IMR-90 (cell line): ENCODE results near the gene SNX1. TPM values are rescaled to one million over a fixed set of nuclear protein-coding genes. Genes with fewer than 3 reads are reported as not detected.
"Not testable (repeated sequence)": the region's sequence is repeated elsewhere in the genome, so short reads cannot be mapped to it uniquely, and the experiment has no call there.

Experiments used
- ATAC-seq: fragments of 200-7000 bp; cut with Tn5 transposase; 2 replicates; pipeline ENCODE4 v1.9.1; 2020; ENCODE audit warnings: low read depth, mild to moderate bottlenecking, moderate library complexity
- BruUV-seq: library from RNA; stranded (reverse); fragments of 400-500 nt; replicated peaks from 2 replicates; lab custom pipeline; 2021; lab: Mats Ljungman, UMichigan
- CTCF ChIA-PET: fragments of 300-600 bp; formaldehyde crosslinking; extraction: SDS; loops from one replicate; lab custom pipeline; 2021; ENCODE audit warnings: antibody characterized with exemption; lab: Yijun Ruan, JAX
- POLR2A ChIA-PET: fragments of 300-600 bp; sonication (Branson Sonifier 250); formaldehyde crosslinking; loops from one replicate; lab custom pipeline; 2022; ENCODE audit warnings: antibody characterized with exemption; ENCODE audit not compliant: unreplicated experiment; lab: Charles Lee
- DNase-seq: peaks from one replicate; pipeline ENCODE4 v3.0.0; 2013
- H2AFZ ChIP-seq: replicated peaks from 2 replicates; pipeline ENCODE3; 2013; ENCODE audit warnings: low read length, mild to moderate bottlenecking; ENCODE audit not compliant: poor library complexity
- H2AK5ac ChIP-seq: 2 replicates; pipeline ENCODE4 v1.6.1; 2013; ENCODE audit warnings: low read depth, low read length, inconsistent platforms
- H2AK9ac ChIP-seq: replicated peaks from 2 replicates; pipeline ENCODE3; 2013; ENCODE audit warnings: mild to moderate bottlenecking, low read depth, low read length, moderate library complexity; ENCODE audit not compliant: poor library complexity
- H2BK120ac ChIP-seq: 2 replicates; pipeline ENCODE4 v1.6.1; 2013; ENCODE audit warnings: low read depth, low read length, inconsistent platforms
- H2BK15ac ChIP-seq: 3 replicates; pipeline ENCODE4 v1.6.1; 2013; ENCODE audit warnings: low read depth, low read length, inconsistent platforms
- H2BK20ac ChIP-seq: 2 replicates; pipeline ENCODE4 v1.6.1; 2013; ENCODE audit warnings: low read depth, mild to moderate bottlenecking, inconsistent platforms, low read length, moderate library complexity
- H2BK5ac ChIP-seq: 2 replicates; pipeline ENCODE4 v1.6.1; 2013; ENCODE audit warnings: mild to moderate bottlenecking, low read depth, low read length, inconsistent platforms; ENCODE audit not compliant: poor library complexity, severe bottlenecking
- H3K14ac ChIP-seq: replicated peaks from 2 replicates; pipeline ENCODE4 v1.6.1; 2013; ENCODE audit warnings: low read depth, low read length, inconsistent platforms
- H3K18ac ChIP-seq: 2 replicates; pipeline ENCODE4 v1.6.1; 2013; ENCODE audit warnings: low read depth, low read length, control low read depth
- H3K23ac ChIP-seq: 2 replicates; pipeline ENCODE4 v1.6.1; 2013; ENCODE audit warnings: low read depth, low read length, inconsistent platforms
- H3K27ac ChIP-seq: 2 replicates; pipeline ENCODE4 v1.5.1; 2013; ENCODE audit warnings: mild to moderate bottlenecking, control low read depth, low read length; ENCODE audit not compliant: insufficient read depth
- H3K27me3 ChIP-seq: 2 replicates; pipeline ENCODE4 v1.6.1; 2013; ENCODE audit warnings: low read length; ENCODE audit not compliant: control insufficient read depth, insufficient read depth
- H3K36me3 ChIP-seq: 2 replicates; pipeline ENCODE4 v1.6.1; 2013; ENCODE audit warnings: low read length, mixed read lengths; ENCODE audit not compliant: control insufficient read depth, insufficient read depth
- H3K4ac ChIP-seq: 2 replicates; pipeline ENCODE4 v1.6.1; 2013; ENCODE audit warnings: low read depth, low read length, inconsistent platforms
- H3K4me1 ChIP-seq: 2 replicates; pipeline ENCODE4 v1.6.1; 2013; ENCODE audit warnings: low read length, mixed read lengths; ENCODE audit not compliant: control insufficient read depth, insufficient read depth
- H3K4me2 ChIP-seq: 2 replicates; pipeline ENCODE4 v1.6.1; 2013; ENCODE audit warnings: low read depth, mild to moderate bottlenecking, control low read depth, low read length, moderate library complexity
- H3K4me3 ChIP-seq: 2 replicates; pipeline ENCODE4 v1.5.1; 2013; ENCODE audit warnings: low read depth, mild to moderate bottlenecking, control low read depth, low read length, moderate library complexity; ENCODE audit not compliant: insufficient read depth
- H3K56ac ChIP-seq: 2 replicates; pipeline ENCODE4 v1.6.1; 2013; ENCODE audit warnings: low read length, inconsistent platforms; ENCODE audit not compliant: insufficient read depth; ENCODE audit errors: extremely low read depth
- H3K79me1 ChIP-seq, 2 experiments: 2 replicates each; pipeline ENCODE4 v1.6.1; 2013; ENCODE audit warnings: low read length in 2 of 2, inconsistent platforms in 1 of 2, low read depth in 1 of 2
- H3K9ac ChIP-seq: 2 replicates; pipeline ENCODE4 v1.6.1; 2013; ENCODE audit warnings: low read depth, low read length, control low read depth
- H3K9me1 ChIP-seq: 2 replicates; pipeline ENCODE4 v1.6.1; 2013; ENCODE audit warnings: low read length, inconsistent platforms; ENCODE audit not compliant: insufficient read depth
- H3K9me3 ChIP-seq: 2 replicates; pipeline ENCODE4 v1.6.1; 2013; ENCODE audit warnings: low read length; ENCODE audit not compliant: control insufficient read depth, insufficient read depth
- H4K20me1 ChIP-seq: 2 replicates; pipeline ENCODE4 v1.6.1; 2013; ENCODE audit warnings: low read length, inconsistent platforms; ENCODE audit not compliant: insufficient read depth
- H4K5ac ChIP-seq: 2 replicates; pipeline ENCODE4 v1.6.1; 2013; ENCODE audit warnings: mild to moderate bottlenecking, low read depth, low read length, control low read depth
- H4K8ac ChIP-seq, 2 experiments: 2 replicates each; pipeline ENCODE4 v1.6.1; 2013; ENCODE audit warnings: low read depth in 2 of 2, low read length in 2 of 2, control low read depth in 1 of 2, inconsistent platforms in 1 of 2
- H4K91ac ChIP-seq: 2 replicates; pipeline ENCODE4 v1.6.1; 2013; ENCODE audit warnings: low read depth, low read length, inconsistent platforms; ENCODE audit not compliant: insufficient read depth
- MXI1 ChIP-seq: IDR thresholded peaks from 2 replicates; pipeline ENCODE4 v1.6.1; 2012; ENCODE audit warnings: low read depth, mild to moderate bottlenecking, low read length, moderate library complexity, borderline replicate concordance
- RCOR1 ChIP-seq: IDR thresholded peaks from 2 replicates; pipeline ENCODE4 v1.6.1; 2012; ENCODE audit warnings: mild to moderate bottlenecking, low read length, improper control_type of control experiment; ENCODE audit not compliant: insufficient replicate concordance
- WGBS, 2 experiments: methylation state at CpG; one replicate each; pipeline versions ENCODE4 v1.1.5 to v1.1.7; 2013; ENCODE audit warnings: missing lambda C conversion rate in 2 of 2; ENCODE audit not compliant: insufficient read length in 1 of 2; ENCODE audit errors: extremely low coverage in 2 of 2; 5-methylcytosine and 5-hydroxymethylcytosine counted together
- dilution Hi-C: fragments of 300-500 bp; cut with HindIII; formaldehyde crosslinking; loops from one replicate; pipeline ENCODE4 v1.14.3; 2018; ENCODE audit warnings: low sequenced_read_pairs; ENCODE audit not compliant: unreplicated experiment
- in situ Hi-C: fragments of 300-500 bp; cut with MboI; formaldehyde crosslinking; loops from 3 replicates; pipeline ENCODE4 v1.14.3; 2019; ENCODE audit warnings: low sequenced_read_pairs, inconsistent platforms, mixed read lengths
- intact Hi-C: fragments of 100-400 bp; cut with micrococcal nuclease; formaldehyde crosslinking; loops from 2 replicates; pipeline ENCODE4 v1.10.0; 2022
- polyA plus RNA-seq, 3 experiments: library from polyadenylated mRNA; depleted of rRNA; stranded (reverse); fragments of >200 nt; gene quantifications; 2 replicates each; pipeline ENCODE4 v1.2.3, GENCODE V29; 2012; ENCODE audit warnings: low replicate concordance in 1 of 3
- total RNA-seq: library from RNA; depleted of rRNA; stranded (reverse); fragments of >200 nt; gene quantifications from 2 replicates; pipeline ENCODE4 v1.2.3, GENCODE V29; 2012
- TF ChIP-seq, protein P1 (sequence below): fragments of 150-350 bp; IDR thresholded peaks from 2 replicates; pipeline ENCODE4 v1.6.1; 2016; ENCODE audit warnings: low read depth, mild to moderate bottlenecking, low read length, moderate library complexity, borderline replicate concordance

SNX1 gene
- total and polyA plus RNA-seq, 2 of the 4 experiments (the other 2 are of a cell fraction) = 35.3 to 72.3 TPM

DNA sequence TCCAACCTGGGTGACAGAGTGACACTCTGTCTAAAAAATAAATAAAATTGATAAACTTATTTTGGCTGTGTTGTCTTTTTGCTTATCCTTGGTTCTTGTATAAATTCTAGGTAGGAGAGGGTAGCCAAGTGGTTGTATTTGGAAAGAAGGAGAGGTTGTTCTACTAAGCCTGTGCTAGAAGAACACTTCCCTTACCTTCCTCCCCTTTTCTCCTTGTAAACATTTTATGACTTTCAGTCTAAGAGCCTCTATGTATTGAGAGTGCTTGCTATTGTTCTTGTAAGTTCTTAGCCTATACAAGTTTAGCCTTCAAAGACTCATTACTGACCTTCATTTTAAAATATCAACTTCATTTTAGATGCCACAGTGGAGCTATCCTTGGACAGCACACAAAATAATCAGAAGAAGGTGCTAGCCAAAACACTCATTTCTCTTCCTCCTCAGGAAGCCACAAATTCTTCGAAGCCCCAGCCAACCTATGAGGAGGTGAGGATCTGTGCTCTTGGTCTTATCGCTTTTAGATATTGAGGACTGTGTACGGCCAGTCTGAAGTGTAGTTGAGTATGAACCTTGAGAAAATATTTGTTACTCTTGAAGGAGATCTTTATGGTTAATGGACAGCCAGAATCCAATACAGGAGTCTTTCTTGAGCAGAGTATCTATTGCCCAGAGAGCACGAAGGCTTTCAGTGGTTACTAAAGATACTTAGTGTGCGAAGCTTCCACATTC is 22.1 kb downstream of the SNX1 start:
- POLR2A ChIA-PET = no interaction called here
- Histone ChIP-seq H4K20me1 (no peaks in the 10 kb centered on the region), H2BK15ac (no peak overlapping the region), H3K9me3 (no peaks in the 10 kb centered on the region), H2BK20ac (no peak overlapping the region), H3K4me3 (no peak overlapping the region), H3K18ac (no peak overlapping the region), H3K56ac (no peak overlapping the region), H3K36me3 (peaks cover 46% of the 10 kb centered on the region), H3K9me1 (peaks cover 3% of the 10 kb centered on the region; the same call in 1 of the 2 replicates), H4K5ac (no peak overlapping the region), H2AK5ac (no peak overlapping the region), H3K4me2 (no peak overlapping the region), H3K79me1 (peaks cover 22 to 32% of the 10 kb centered on the region in 2 experiments), H3K4me1 (no peaks in the 10 kb centered on the region; the same call in 1 of the 2 replicates), H4K8ac (no peak overlapping the region), H3K27ac (no peak overlapping the region), H3K9ac (no peak overlapping the region), H3K14ac (no peak overlapping the region), H3K27me3 (no peaks in the 10 kb centered on the region), H3K23ac (no peak overlapping the region), H4K91ac (no peak overlapping the region), H2AFZ (no peak overlapping the region), H2BK5ac (no peak overlapping the region), H2BK120ac (no peak overlapping the region), H2AK9ac (no peak overlapping the region), H3K4ac (no peak overlapping the region)
- 100% methylated on average over 1 of the region's 5 CpGs; no CpG with 5 or more reads in 1 of the 2 experiments for WGBS, 2 experiments
- in situ Hi-C loops (no loop called here), dilution Hi-C loops (no loop called here), intact Hi-C loops (no loop called here)
- BruUV-seq = no TSS peak
- CTCF ChIA-PET = no interaction called here
- ATAC-seq (no peak), DNase-seq (no peak)
- TF ChIP-seq, protein P1, sequence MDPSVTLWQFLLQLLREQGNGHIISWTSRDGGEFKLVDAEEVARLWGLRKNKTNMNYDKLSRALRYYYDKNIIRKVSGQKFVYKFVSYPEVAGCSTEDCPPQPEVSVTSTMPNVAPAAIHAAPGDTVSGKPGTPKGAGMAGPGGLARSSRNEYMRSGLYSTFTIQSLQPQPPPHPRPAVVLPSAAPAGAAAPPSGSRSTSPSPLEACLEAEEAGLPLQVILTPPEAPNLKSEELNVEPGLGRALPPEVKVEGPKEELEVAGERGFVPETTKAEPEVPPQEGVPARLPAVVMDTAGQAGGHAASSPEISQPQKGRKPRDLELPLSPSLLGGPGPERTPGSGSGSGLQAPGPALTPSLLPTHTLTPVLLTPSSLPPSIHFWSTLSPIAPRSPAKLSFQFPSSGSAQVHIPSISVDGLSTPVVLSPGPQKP = no peak
- no peak for TF ChIP-seq RCOR1
- TF ChIP-seq MXI1 = no peak

DNA sequence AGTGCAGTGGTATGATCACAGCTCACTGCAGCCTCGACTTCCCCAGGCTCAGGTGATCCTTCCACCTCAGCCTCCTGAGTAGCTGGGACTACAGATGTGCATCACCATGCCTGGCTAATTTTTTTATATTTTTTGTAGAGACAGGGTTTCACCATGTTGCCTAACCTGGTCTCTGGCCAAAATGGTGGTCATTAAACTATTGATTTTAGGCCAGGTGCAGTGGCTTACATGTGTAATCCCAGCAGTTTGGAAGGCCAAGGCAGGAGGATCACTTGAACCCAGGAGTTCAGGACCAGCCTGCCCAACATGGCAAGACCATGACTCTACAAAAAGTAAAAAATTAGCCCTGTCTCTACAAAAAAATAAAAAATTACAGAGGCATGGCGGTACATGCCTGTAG is 24.5 kb downstream of the SNX1 start:
- H2BK5ac ChIP-seq, CTCF ChIA-PET, ATAC-seq: not testable (repeated sequence)

More for the DNA sequence above, 24.5 kb downstream of the SNX1 start:
- dilution Hi-C loops, H4K5ac ChIP-seq, H3K23ac ChIP-seq, H4K8ac ChIP-seq, DNase-seq, H3K27ac ChIP-seq, H3K9me3 ChIP-seq, H2BK20ac ChIP-seq, H2AK5ac ChIP-seq, H3K56ac ChIP-seq, H3K14ac ChIP-seq, H3K9me1 ChIP-seq, H3K4ac ChIP-seq, H2AK9ac ChIP-seq, H3K27me3 ChIP-seq, H3K9ac ChIP-seq, H3K4me2 ChIP-seq, intact Hi-C loops, in situ Hi-C loops, H4K91ac ChIP-seq, H3K4me3 ChIP-seq, BruUV-seq, H2AFZ ChIP-seq, H2BK15ac ChIP-seq, H3K4me1 ChIP-seq, H4K20me1 ChIP-seq, POLR2A ChIA-PET, H2BK120ac ChIP-seq, H3K18ac ChIP-seq: not testable (repeated sequence)
- Histone ChIP-seq H3K36me3 (peaks cover 46% of the 10 kb centered on the region), H3K79me1 (peaks cover 16 to 20% of the 10 kb centered on the region in 2 experiments)
- no CpG with 5 or more reads among the region's 2 CpGs for WGBS, 2 experiments
